Gastrocnemius medialis (tissue), 4 donors: ENCODE measurements around the gene SOST. TPM values are rescaled to one million over a fixed set of nuclear protein-coding genes. Genes with fewer than 3 reads are reported as not detected.

Experiments used
- ATAC-seq, 2 donors: fragments of 150-250 bp; one replicate each; pipeline ENCODE4 v1.9.1; 2016
- DNase-seq, 2 donors: peaks; one replicate each; pipeline ENCODE4 v3.0.0-alpha.2; 2019
- H3K27ac ChIP-seq, 4 donors: fragments of 200-600 bp; sonication (generic); 1 replicate in 1 of 4; 2 replicates in 3 of 4; pipeline ENCODE4 v1.5.1; 2016 to 2018; ENCODE audit warnings: mild to moderate bottlenecking in 2 of 4, moderate library complexity in 1 of 4
- H3K27me3 ChIP-seq, 3 donors: fragments of 200-600 bp; sonication (generic) in 2 of 3; 1 replicate in 1 of 3; 2 replicates in 2 of 3; pipeline versions ENCODE4 v1.5.1 to v1.6.0; 2016 to 2019; ENCODE audit warnings: mild to moderate bottlenecking in 1 of 3, moderate library complexity in 1 of 3
- H3K36me3 ChIP-seq, 2 donors: fragments of 200-600 bp; sonication (generic) in 1 of 2; one replicate each; pipeline ENCODE4 v1.5.1; 2017 to 2018
- H3K4me1 ChIP-seq, 2 donors: fragments of 200-600 bp; sonication (generic) in 1 of 2; one replicate each; pipeline ENCODE4 v1.5.1; 2016 to 2017; ENCODE audit warnings: mild to moderate bottlenecking in 2 of 2
- H3K4me3 ChIP-seq, 4 donors: fragments of 200-600 bp; sonication (generic) in 3 of 4; 1 replicate in 1 of 4; 2 replicates in 3 of 4; pipeline ENCODE4 v1.5.1; 2016 to 2019; ENCODE audit warnings: mild to moderate bottlenecking in 2 of 4
- H3K9me3 ChIP-seq, 3 donors: fragments of 200-600 bp; sonication (generic) in 2 of 3; 1 replicate in 1 of 3; 2 replicates in 2 of 3; pipeline ENCODE4 v1.5.1; 2016 to 2019
- POLR2A ChIP-seq, 2 donors: fragments of 450-650 bp; IDR thresholded peaks; one replicate each; pipeline ENCODE4 v1.6.1; 2017; ENCODE audit warnings: antibody characterized with exemption in 2 of 2, mild to moderate bottlenecking in 2 of 2, moderate library complexity in 2 of 2
- in situ Hi-C, 4 donors: fragments of 200-750 bp; cut with MboI; loops; one replicate each; pipeline versions ENCODE4 v1.15.0 to v1.8.0; 2017; ENCODE audit warnings: low sequenced_read_pairs in 4 of 4
- intact Hi-C: fragments of 100-400 bp; cut with DNase I; formaldehyde crosslinking; loops from one replicate; pipeline ENCODE4 v1.15.1; 2023; ENCODE audit warnings: low total_unique reads
- total RNA-seq, 4 donors: library from RNA; depleted of rRNA; stranded (reverse); fragments of >200 nt; gene quantifications; one replicate each; pipeline versions ENCODE4 v1.1.0 to v1.2.3, GENCODE V29; 2016
- TF ChIP-seq, protein P1 (sequence below), 5 experiments: fragments of 450-650 bp in 3 of 5; fragments of 200-600 bp in 2 of 5; sonication (generic) in 2 of 5; IDR thresholded peaks in 4 of 5; conservative IDR thresholded peaks in 1 of 5; 1 replicate in 4 of 5; 2 replicates in 1 of 5; pipeline ENCODE4 v1.5.1; 2016 to 2019; ENCODE audit warnings: antibody characterized with exemption in 5 of 5, mild to moderate bottlenecking in 3 of 5, moderate library complexity in 3 of 5

Gene SOST
- total RNA-seq, 4 donors from 2014 or later = not detected

DNA sequence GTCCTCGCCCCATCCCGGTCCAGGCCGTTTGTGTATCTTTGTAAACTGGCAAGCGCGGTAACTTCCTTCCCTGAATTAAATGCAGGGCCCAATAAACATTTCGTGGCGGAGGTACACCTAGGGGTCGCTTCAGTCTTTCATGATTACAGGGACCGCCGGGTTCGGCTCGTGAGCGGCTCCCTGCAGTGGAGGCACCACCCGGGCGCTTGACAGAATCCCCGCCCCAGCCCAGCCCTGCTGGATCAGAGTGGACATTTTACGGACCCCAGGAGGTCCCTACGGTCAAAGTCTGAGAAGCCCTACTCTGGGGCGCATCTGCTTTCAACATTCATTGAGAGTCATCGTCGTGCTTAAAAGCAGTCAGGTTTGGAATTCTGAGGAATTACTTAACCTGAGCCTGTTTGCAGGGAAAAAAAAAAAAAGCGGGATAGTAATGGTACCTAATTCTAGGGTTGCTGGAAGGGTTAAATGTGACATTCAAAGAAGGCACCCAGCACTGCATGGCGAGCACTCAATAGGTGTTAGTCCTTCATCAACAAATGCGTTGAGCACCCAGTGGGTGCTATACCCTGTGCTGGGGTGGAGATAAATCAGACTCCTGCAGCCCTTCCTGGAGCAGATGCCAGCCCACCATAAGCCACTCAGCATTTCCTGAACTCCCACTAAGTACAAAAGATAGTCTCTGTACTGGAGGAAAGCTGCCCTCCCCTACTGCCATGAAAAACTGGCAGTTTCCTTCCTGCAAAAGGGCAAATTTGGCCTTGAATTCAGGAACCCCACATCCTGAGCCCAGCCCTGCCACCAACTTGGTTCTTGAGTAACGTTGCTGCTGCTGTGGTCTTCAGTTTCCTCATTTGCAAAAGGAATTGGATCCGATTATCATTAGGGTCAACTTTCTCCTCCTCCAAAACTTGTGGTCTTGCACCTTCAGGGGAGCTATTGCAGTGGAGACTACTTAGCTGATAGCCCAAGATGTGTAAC lies 20.8 kb upstream of the SOST start:
- peak overlapping the region; percentile 77 to 100 (median 92) for H3K4me3 ChIP-seq
- no peaks in the 10 kb centered on the region for H3K27me3 ChIP-seq
- TF ChIP-seq POLR2A (IDR thresholded peaks at IDR 0.05) = no peak
- TF ChIP-seq, protein P1, sequence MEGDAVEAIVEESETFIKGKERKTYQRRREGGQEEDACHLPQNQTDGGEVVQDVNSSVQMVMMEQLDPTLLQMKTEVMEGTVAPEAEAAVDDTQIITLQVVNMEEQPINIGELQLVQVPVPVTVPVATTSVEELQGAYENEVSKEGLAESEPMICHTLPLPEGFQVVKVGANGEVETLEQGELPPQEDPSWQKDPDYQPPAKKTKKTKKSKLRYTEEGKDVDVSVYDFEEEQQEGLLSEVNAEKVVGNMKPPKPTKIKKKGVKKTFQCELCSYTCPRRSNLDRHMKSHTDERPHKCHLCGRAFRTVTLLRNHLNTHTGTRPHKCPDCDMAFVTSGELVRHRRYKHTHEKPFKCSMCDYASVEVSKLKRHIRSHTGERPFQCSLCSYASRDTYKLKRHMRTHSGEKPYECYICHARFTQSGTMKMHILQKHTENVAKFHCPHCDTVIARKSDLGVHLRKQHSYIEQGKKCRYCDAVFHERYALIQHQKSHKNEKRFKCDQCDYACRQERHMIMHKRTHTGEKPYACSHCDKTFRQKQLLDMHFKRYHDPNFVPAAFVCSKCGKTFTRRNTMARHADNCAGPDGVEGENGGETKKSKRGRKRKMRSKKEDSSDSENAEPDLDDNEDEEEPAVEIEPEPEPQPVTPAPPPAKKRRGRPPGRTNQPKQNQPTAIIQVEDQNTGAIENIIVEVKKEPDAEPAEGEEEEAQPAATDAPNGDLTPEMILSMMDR (IDR thresholded peaks at IDR 0.05 in 4 of 5, conservative IDR thresholded peaks at IDR 0.05 in 1 of 5) = peak in 2 of 5 experiments; percentile 16 to 33
- ATAC-seq (peak in 1 of 2 donors; percentile 7), DNase-seq (no peak)
- peaks cover 0 to 2% of the 10 kb centered on the region in 2 donors for H3K36me3 ChIP-seq
- intact Hi-C loops (loop anchor here (1.0 to 10.0 kb wide), 5 partner anchors 67 to 1515 kb away; partner anchors contain the start of genes PTGES3L and RUNDC1), in situ Hi-C loops (loop anchor here in 1 of 4 donors (10.0 kb wide), 1 partner anchor 65 kb away; the partner anchor contains the start of gene CD300LG)
- H3K9me3 ChIP-seq = no peaks in the 10 kb centered on the region
- peaks cover 38 to 42% of the 10 kb centered on the region in 2 donors for H3K4me1 ChIP-seq
- peak overlapping the region; percentile 98 to 100 (median 100) for H3K27ac ChIP-seq

DNA sequence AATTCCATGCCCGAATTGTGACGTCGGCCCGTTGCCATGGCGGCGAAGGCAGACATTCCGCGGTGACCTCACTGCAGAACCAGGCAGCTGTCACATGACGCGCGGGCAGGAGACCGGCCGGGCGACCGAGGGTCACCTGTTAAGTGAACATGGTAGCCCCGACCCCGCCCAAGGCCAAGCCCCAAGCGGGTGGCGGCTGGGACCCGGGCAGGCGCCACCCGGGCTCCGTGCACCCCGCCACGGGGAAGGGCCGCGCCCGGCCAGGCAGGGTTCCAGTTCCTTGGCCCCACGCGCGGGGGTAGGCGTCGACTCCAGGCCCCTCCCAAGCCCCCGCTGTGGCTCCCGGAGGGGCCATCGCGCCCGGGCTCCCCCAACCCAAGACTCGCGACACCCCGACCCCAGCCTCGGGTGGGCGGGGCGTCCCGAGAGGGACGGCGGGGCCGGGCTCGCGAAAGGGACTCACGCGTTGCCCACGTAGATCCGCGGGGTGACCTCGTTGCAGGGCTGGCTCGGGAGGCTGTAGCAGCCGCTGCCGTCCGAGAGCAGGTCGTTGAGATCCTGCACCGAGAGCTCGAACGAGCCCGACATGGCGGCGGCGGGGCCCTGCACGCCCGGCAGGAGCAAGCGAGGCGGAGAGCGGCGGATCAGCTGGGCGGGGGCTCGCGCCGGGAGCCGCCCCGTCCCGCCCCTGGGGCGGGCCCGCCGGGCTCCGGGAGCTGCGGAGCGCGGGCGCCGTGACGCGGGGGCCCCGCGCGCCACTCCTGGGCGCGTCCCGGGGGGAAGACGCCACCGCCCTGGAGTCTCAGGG lies 19.9 kb upstream of the SOST start, which contains the start of gene DUSP3:
TSS of gene DUSP3 (minus strand) at position 641 of the 808 bp plus-strand sequence. CDS start at position 588, 53 bp downstream.
- Histone ChIP-seq H3K9me3 (no peaks in the 10 kb centered on the region), H3K27ac (peak within 1 kb of the TSS; percentile 98 to 100 (median 100)), H3K4me3 (peak within 1 kb of the TSS; percentile 77 to 100 (median 92)), H3K36me3 (peaks cover 0 to 7% of the 10 kb centered on the region in 2 donors), H3K27me3 (no peaks in the 10 kb centered on the region), H3K4me1 (peaks cover 47 to 49% of the 10 kb centered on the region in 2 donors)
- in situ Hi-C loops = no loop called here
- intact Hi-C loops = loop anchor here (1.0 to 10.0 kb wide), 5 partner anchors 68 to 1516 kb away; partner anchors contain the start of genes PTGES3L and RUNDC1
- ATAC-seq (peak; percentile 67 to 81), DNase-seq (peak; percentile 96 to 98)
- TF ChIP-seq, protein P1 (IDR thresholded peaks at IDR 0.05 in 4 of 5, conservative IDR thresholded peaks at IDR 0.05 in 1 of 5) = no peak
- peak; percentile 93 to 97 for TF ChIP-seq POLR2A (IDR thresholded peaks at IDR 0.05)

DNA sequence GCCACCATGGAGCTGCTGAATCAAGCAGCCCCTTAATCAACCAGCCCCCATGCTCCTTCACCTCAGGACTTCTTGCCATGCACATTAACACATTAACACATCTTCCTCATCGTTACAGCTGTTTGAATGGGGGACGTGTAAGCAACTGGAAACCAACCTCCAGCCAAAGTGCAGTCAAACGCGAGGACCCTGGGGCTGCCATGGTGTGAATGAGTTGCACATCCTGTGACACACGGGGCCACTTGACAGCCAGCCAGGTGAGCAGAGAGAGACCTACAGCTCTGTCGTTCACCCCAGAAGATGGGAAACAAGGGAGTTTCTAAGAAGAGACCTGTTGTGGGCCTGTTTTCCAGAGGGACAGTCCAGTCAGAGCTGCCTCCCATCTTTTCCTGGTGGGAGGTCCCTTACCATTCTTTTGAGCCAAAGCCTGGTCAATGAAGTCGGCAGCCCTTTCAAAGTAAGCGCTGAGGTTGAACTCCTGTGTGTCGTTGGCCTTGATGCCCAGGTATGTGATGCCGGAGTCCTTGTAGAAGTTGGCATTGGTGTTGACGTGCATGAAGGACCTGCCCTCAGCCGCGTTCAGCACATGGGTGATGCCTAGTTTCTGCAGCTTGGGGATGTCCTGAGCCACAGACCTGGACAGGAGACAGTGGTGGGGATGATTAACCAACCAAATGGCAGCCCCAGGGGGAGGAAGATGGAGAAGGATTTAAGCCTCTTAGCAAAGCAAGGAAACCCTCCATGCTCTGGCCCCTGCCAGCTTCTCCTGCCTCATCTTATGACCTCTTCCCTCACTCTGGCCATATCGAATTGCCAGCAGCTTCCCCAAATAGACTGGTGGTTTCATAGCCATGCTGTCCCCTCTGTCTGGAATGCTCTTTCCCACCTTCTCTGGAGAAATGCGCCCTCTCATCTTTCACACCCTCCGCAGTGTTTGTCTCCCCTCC lies 16.0 kb upstream of the SOST start:
- ATAC-seq = peak; percentile 51 to 52
- Histone ChIP-seq H3K27ac (peak overlapping the region; percentile 98 to 100 (median 100)), H3K4me3 (no peak overlapping the region), H3K4me1 (peaks cover 67 to 68% of the 10 kb centered on the region in 2 donors), H3K36me3 (peaks cover 0 to 38% of the 10 kb centered on the region in 2 donors), H3K27me3 (no peaks in the 10 kb centered on the region), H3K9me3 (no peaks in the 10 kb centered on the region)
- intact Hi-C loops = loop anchor here (5.0 to 10.0 kb wide), 4 partner anchors 340 to 1520 kb away; partner anchors contain the start of genes PTGES3L and RUNDC1
- DNase-seq = peak; percentile 56 to 87
- in situ Hi-C loops = no loop called here
- TF ChIP-seq POLR2A (IDR thresholded peaks at IDR 0.05) = no peak
- TF ChIP-seq, protein P1 (IDR thresholded peaks at IDR 0.05 in 4 of 5, conservative IDR thresholded peaks at IDR 0.05 in 1 of 5) = no peak
